Measurements from ENCODE around the gene RHAG.

- TF ChIP-seq, protein P1, sequence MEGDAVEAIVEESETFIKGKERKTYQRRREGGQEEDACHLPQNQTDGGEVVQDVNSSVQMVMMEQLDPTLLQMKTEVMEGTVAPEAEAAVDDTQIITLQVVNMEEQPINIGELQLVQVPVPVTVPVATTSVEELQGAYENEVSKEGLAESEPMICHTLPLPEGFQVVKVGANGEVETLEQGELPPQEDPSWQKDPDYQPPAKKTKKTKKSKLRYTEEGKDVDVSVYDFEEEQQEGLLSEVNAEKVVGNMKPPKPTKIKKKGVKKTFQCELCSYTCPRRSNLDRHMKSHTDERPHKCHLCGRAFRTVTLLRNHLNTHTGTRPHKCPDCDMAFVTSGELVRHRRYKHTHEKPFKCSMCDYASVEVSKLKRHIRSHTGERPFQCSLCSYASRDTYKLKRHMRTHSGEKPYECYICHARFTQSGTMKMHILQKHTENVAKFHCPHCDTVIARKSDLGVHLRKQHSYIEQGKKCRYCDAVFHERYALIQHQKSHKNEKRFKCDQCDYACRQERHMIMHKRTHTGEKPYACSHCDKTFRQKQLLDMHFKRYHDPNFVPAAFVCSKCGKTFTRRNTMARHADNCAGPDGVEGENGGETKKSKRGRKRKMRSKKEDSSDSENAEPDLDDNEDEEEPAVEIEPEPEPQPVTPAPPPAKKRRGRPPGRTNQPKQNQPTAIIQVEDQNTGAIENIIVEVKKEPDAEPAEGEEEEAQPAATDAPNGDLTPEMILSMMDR (IDR thresholded peaks at IDR 0.05) = no peak
- TF ChIP-seq POLR2A (IDR thresholded peaks at IDR 0.05) = no peak
These were observed at the start of gene RHAG for GRCh38 chr6:49636713-49637349.
